HG03575 (cell line): ENCODE measurements around the gene EARS2.
"Not testable (repeated sequence)": the region's sequence is repeated elsewhere in the genome, so short reads cannot be mapped to it uniquely, and the experiment has no call there.

ENCODE experiments used
- ATAC-seq: cut with Tn5 transposase; IDR thresholded peaks from one replicate; pipeline ENCODE4 v1.9.1; 2021; ENCODE audit not compliant: unreplicated experiment, insufficient number of reproducible peaks, low FRiP score; ENCODE audit errors: extremely low read depth

Gene EARS2

DNA sequence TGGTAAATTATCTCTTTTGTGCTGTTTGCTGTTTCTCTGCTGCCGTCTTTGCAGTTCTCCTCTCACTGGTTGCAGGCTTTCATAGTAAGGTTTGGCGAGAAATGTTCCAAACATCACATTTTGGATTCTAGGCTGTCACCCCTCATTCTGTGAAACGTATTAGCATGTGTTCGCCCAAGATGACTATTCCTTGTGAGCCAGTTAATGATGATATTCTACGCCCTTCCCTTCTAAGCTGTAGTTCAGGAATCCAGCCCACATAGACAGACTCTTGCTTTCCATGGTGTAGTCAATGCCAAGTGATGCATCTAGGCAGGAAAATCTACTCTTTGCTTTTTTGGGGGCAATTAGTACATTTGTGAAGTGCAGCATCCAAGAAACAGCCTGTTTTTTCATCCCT, 14.7 kb upstream of the EARS2 start:
- ATAC-seq: no peak

GRCh38 chr16:23570992-23571632, 14.0 kb upstream of the EARS2 start:
- ATAC-seq: no peak

GRCh38 chr16:23567602-23568001, 10.5 kb upstream of the EARS2 start:
- no peak for ATAC-seq

- no peak for ATAC-seq
These were observed 9.6 kb upstream of the EARS2 start for GRCh38 chr16:23566724-23567123.

DNA sequence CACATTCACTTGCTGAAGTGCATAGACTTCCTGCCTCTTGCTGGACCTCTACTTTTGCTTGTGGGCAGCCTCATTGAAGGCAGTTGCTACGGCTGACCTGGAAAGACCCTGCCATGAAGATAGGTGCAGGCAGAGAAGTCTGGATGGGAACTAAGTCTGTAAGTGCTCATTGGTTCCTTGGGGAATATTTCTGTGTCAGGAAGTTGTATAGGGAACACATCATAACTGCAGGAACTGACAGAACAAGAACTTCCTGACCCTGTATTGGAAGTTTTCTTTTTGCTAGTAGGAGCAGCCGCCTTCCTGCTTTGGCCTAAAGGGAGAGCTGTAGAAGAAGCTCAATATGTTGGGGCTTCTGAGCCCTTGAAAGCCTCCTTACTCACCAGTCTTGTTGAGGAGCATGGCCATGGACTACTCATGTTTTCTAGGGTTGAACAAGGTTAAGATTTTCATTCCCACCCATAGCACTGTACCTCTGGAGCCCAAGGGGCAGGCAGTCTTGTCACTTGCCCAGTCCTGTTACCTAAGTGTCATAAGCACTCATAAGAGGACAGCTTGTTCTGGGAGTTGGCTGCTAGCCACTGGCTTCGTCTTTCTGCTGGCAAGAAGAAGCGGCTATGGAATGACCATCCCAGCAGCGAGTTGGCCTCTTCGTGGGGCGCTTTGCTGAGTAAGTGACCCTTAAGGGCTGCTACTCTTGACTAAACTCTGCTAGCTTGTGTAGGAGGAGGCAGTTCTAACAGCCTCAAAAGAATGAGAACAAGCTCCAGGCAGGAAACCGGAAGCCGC, 7.6 kb upstream of the EARS2 start:
- ATAC-seq: no peak

DNA sequence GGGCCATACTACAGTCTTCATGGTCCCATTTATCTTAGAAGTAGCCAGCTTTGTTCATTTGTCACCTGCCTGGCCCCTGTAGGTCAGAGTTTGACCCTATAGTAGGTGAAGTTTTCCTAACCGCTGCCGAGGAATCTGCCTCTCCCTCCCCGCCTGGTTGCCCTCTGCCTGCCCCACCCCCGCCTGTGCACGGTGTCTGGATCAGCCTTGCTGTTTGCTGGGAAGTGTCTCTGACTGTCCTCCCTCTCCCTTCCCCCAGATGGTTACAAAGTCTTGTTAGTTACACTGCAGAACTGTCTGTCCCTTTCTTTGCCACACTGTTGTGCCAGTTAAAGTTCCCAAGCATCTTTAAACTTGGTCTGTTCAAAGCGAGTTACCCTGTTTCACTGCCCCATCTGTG, 6.0 kb upstream of the EARS2 start:
- ATAC-seq: no peak

GRCh38 chr16:23562505-23562904, 5.4 kb upstream of the EARS2 start:
- ATAC-seq: no peak

DNA sequence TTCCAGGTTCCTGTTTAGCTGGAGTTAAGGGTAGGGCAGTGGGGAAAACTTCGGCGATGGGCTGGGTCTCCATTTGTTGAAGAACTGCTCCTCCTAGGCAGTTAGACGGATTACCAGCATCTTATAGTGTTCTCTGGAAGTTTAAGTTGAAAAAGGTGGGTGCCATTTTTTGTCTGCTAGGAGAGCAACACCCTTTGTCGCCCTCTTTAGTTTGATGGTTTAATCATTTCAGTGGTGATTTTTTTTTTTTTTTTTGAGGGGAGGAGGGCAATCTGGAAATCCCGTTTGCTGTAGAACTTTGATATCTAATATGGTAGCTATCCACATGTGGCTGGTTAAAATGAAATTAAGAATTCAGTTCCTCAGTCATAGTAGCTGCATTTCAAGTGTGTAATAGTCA, 4.4 kb upstream of the EARS2 start:
- no peak for ATAC-seq

DNA sequence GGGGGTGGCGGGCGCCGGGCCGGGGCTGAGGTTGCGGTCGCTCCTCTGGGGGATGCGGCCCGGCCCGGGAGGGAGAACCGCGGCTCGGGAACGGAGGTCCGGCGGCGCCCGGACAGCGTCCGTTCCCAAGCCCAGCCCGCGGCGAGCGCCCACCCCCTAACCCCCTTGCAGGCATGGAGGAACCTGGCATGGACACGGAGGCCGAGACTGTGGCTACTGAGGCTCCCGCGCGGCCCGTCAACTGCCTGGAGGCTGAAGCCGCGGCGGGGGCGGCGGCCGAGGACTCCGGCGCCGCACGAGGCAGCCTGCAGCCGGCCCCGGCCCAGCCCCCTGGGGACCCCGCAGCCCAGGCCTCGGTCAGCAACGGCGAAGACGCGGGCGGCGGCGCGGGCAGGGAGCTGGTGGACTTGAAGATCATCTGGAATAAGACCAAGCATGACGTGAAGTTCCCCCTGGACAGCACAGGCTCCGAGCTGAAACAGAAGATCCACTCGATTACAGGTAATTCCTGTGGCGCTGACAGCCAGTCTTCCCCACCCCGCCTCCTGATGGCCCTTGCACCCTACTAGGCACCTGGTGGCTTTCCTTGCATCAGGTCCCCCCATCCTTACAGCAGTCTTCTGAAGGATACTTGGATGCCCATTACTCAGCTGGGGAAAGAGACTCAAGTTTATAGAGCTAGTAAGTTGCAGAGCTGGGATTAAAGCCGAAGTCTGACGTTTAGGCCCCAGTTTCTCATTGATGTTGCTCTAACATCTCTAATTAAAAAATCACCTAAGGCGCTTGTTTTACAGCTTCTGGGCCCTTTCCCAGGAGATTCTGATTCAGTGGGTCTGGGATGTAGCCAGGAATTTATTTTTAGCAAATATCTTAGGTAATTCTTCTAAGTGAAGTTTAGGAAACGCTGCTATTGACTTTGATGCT, 891 bp upstream of the EARS2 start:
- ATAC-seq: no peak

DNA sequence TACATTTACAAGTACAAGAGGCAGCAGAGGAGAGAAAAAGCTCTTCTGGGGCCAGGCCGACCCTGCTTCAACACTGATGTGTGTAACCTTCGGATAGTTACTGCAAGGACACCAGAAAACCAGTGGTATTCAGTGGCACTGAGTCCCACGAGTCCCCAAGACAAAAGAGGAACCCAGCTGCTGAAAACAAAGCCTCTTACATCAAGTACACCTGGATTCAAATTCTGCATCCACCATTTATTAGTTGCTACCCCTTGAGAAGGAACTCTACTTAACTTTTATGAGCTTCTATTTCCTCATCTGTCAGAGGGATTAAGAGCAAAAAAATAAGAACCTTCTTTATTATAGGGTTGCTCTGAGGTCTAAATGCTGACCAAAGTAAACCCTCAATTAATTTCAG, 2.6 kb downstream of the EARS2 start:
- no peak for ATAC-seq

DNA sequence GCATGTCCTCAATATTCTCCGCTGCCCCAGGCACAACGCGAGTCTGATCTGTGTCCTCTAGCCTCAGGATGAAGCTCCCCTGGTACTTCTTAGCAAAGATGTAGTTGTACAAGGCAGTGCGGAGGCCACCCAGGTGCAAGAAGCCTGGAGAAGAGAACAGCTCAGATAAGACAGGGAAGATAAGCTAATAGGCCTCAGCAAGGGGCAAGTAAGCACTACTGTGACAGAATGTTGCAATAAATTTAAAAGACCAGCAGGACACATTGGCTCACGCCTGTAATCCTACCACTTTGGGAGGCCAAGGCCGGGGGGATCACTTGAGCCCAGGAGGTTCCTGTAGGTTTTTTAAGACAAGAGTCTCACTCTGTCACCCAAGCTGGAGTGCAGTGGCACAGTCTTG, 5.0 kb downstream of the EARS2 start:
- no peak for ATAC-seq

DNA sequence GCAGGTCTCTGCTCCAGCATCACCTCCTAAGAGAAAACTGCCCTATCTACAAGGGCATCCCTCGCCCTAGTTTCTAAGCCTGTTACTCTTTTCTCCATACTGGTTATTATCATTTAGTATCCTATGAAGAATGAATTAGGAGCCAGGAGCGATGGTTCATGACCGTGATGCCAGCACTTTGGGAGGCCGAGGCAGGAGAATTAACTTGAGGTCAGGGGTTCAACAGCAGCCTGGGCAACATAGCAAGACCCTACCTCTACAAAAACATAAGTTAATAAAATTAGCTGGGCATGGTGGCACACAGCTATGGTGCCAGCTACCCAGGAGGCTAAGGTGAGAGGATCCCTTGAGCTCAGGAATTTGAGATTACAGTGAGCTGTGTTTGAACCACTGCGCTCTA, 7.2 kb downstream of the EARS2 start:
- ATAC-seq: no peak

DNA sequence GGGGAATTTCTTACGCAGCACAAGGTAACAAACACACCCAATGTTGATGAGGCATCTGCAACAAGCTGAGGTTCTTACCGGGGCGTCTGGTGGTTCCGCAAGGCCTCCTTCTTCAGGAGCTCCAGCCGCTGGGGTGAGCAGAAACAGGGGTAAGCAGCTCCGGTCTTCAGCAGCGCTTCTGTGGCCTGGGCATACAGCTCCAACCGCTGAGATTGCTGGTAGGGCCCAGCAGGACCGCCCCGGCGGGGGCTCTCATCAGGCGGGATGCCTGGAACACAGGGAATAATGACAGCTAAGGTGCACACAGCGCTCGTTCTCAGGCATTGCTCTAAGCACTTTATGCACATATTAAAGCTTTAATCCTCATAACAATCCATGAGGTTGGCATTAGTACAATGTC, 12.7 kb downstream of the EARS2 start:
- ATAC-seq: no peak

- not testable (repeated sequence) for ATAC-seq
These were observed 16.4 kb downstream of the EARS2 start for GRCh38 chr16:23540817-23541178.

DNA sequence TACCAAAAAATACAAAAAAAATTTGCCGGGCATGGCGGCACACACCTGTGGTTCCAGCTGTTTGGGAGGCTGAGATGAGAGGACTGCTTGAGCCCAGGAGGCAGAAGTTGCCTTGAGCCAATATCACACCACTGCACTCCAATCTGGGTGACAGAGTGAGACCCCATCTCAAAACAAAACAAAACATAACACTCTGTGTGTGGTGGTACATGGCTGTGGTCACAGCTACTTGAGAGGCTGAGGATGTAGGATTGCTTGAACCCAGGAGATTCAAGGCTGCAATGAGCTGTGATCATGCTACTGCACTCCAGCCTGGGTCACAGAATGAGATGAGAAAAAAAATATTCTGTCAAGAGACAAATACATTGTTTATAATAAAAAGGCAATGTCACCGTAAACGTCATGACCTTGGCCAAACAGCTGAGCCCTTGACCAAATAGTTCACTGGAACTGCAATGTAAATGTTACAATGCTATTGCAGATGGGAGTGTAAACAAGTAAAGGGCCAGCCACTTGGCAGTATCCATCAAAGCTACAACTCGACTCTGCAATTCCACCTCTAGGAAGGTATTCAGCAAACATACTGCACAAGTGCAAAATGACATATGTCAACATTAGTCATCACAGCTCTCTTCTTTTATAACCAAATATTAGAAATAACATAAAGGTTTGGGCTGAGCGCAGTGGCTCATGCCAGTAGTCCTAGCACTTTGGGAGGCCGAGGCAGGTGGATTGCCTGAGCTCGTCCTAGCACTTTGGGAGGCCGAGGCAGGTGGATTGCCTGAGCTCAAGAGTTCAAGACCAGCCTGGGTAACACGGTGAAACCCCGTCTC, 16.9 kb downstream of the EARS2 start:
- no peak for ATAC-seq

- ATAC-seq: no peak
These were observed 18.3 kb downstream of the EARS2 start for GRCh38 chr16:23538919-23539278.

DNA sequence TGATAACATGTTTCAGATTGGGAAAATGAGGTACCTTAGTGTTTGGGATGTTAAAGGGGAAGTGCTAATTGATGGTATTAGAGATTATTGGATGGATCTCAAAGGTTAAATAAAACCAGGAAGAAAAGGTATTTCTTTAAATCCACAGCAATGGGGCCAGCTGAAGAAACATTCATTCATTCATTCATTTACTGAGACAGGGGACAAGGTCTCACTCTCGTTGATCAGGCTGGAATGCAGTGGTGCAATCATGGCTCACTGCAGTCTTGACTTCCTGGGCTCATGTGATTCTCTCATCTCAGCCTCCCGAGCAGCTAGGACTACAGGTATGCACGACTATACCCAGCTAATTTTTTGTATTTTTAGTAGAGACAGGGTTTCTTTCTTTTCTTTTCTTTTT, 19.8 kb downstream of the EARS2 start:
- no peak for ATAC-seq

- no peak for ATAC-seq
These were observed 21.2 kb downstream of the EARS2 start for GRCh38 chr16:23535901-23536300.
